ENCODE data around the gene IMPDH2. TPM values are rescaled to one million over a fixed set of nuclear protein-coding genes. Genes with fewer than 3 reads are reported as not detected.

Gene IMPDH2
- total RNA-seq (100 to 1,000 TPM; 448 to 457 TPM), polyA plus RNA-seq (76.1 TPM)

GRCh38 chr3:49028673-49029562 is at the start of gene IMPDH2:
Gene IMPDH2 (minus strand): TSS chr3:49029398. CDS start chr3:49029350, 48 bp downstream.
- H3K9me3 ChIP-seq (ENCODE audit: low read length) = no peaks in the 10 kb centered on the region
- Mint-ChIP-seq H3K4me1 (peaks cover 24 to 49% (median 32%) of the 10 kb centered on the region in 3 donors), H3K27ac (peak within 1 kb of the TSS; percentile 95 to 100 (median 98)), H3K36me3 (peaks cover 0 to 75% (median 15%) of the 10 kb centered on the region in 3 donors), H3K4me3 (peak within 1 kb of the TSS; percentile 87 to 98 (median 93)), H3K27me3 (peaks cover 0 to 2% of the 10 kb centered on the region in 2 donors), H3K9me3 (peaks cover 0 to 2% (median 0%) of the 10 kb centered on the region in 5 donors)
- peak within 1 kb of the TSS; percentile 73 for H3K4me3 ChIP-seq (ENCODE audit: low read length)
- H3K36me3 ChIP-seq (ENCODE audit: insufficient read depth, low read length) = peaks cover 55% of the 10 kb centered on the region
- ChIA-PET CTCF (interaction anchor here (0.6 to 2.2 kb wide), 12 partner anchors 9 to 129 kb away, joined by 3 to 22 read pairs (median 6); partner anchors contain the start of genes DALRD3, P4HTM, QRICH1 and USP19), POLR2A (interaction anchor here (0.5 to 1.9 kb wide), 13 partner anchors 11 to 1554 kb away, joined by 3 to 42 read pairs (median 5); partner anchors contain the start of genes DALRD3, P4HTM, QRICH1 and USP19)
- DNase-seq = peak; percentile 88 to 96 (median 92)
- H3K27me3 ChIP-seq (ENCODE audit: insufficient read depth, low read length, poor library complexity, severe bottlenecking) = no peaks in the 10 kb centered on the region
- peak within 1 kb of the TSS; percentile 88 for H3K27ac ChIP-seq (ENCODE audit: low read depth, low read length)
- H3K4me1 ChIP-seq (ENCODE audit: insufficient read depth, low read length) = peaks cover 16% of the 10 kb centered on the region

- Histone ChIP-seq H3K36me3 (ENCODE audit: insufficient read depth, low read length) (peaks cover 36% of the 10 kb centered on the region), H3K27ac (ENCODE audit: low read depth, low read length) (no peak overlapping the region), H3K4me1 (ENCODE audit: insufficient read depth, low read length) (no peaks in the 10 kb centered on the region), H3K4me3 (ENCODE audit: low read length) (no peak overlapping the region), H3K9me3 (ENCODE audit: low read length) (no peaks in the 10 kb centered on the region), H3K27me3 (ENCODE audit: insufficient read depth, low read length, poor library complexity, severe bottlenecking) (no peaks in the 10 kb centered on the region)
- no peak for DNase-seq
- H3K9me3 Mint-ChIP-seq = no peaks in the 10 kb centered on the region
- peaks cover 0 to 64% (median 6%) of the 10 kb centered on the region in 3 donors for H3K36me3 Mint-ChIP-seq
- no peaks in the 10 kb centered on the region for H3K27me3 Mint-ChIP-seq
- ChIA-PET CTCF (no interaction called here), POLR2A (no interaction called here)
- H3K4me3 Mint-ChIP-seq = peak overlapping the region in 1 of 7 donors; percentile 8
- H3K27ac Mint-ChIP-seq = peak overlapping the region in 1 of 8 donors; percentile 37
- H3K4me1 Mint-ChIP-seq = peaks cover 12 to 41% (median 18%) of the 10 kb centered on the region in 3 donors
These were observed 47.4 kb upstream of the IMPDH2 start for GRCh38 chr3:49076646-49077045.

GRCh38 chr3:49076116-49076515 is 46.9 kb upstream of the IMPDH2 start:
- H3K4me1 ChIP-seq (ENCODE audit: insufficient read depth, low read length) = no peaks in the 10 kb centered on the region
- H3K9me3 ChIP-seq (ENCODE audit: low read length) = no peaks in the 10 kb centered on the region
- H3K36me3 ChIP-seq (ENCODE audit: insufficient read depth, low read length) = peaks cover 36% of the 10 kb centered on the region
- ChIA-PET POLR2A (no interaction called here), CTCF (no interaction called here)
- no peak overlapping the region for H3K4me3 ChIP-seq (ENCODE audit: low read length)
- peaks cover 12 to 36% (median 18%) of the 10 kb centered on the region in 3 donors for H3K4me1 Mint-ChIP-seq
- H3K27me3 Mint-ChIP-seq = no peaks in the 10 kb centered on the region
- no peak overlapping the region for H3K27ac Mint-ChIP-seq
- H3K36me3 Mint-ChIP-seq = peaks cover 0 to 69% (median 6%) of the 10 kb centered on the region in 3 donors
- no peaks in the 10 kb centered on the region for H3K27me3 ChIP-seq (ENCODE audit: insufficient read depth, low read length, poor library complexity, severe bottlenecking)
- no peaks in the 10 kb centered on the region for H3K9me3 Mint-ChIP-seq
- H3K27ac ChIP-seq (ENCODE audit: low read depth, low read length) = no peak overlapping the region
- DNase-seq = no peak
- peak overlapping the region in 1 of 7 donors; percentile 32 for H3K4me3 Mint-ChIP-seq

- Mint-ChIP-seq H3K9me3 (no peaks in the 10 kb centered on the region), H3K27ac (peak overlapping the region in 2 of 8 donors; percentile 11 to 27), H3K4me3 (no peak overlapping the region), H3K36me3 (peaks cover 0 to 65% (median 13%) of the 10 kb centered on the region in 3 donors), H3K4me1 (peaks cover 1 to 15% (median 5%) of the 10 kb centered on the region in 3 donors), H3K27me3 (no peaks in the 10 kb centered on the region)
- Histone ChIP-seq H3K36me3 (ENCODE audit: insufficient read depth, low read length) (peaks cover 42% of the 10 kb centered on the region), H3K9me3 (ENCODE audit: low read length) (no peaks in the 10 kb centered on the region), H3K4me1 (ENCODE audit: insufficient read depth, low read length) (no peaks in the 10 kb centered on the region), H3K27ac (ENCODE audit: low read depth, low read length) (no peak overlapping the region), H3K4me3 (ENCODE audit: low read length) (no peak overlapping the region), H3K27me3 (ENCODE audit: insufficient read depth, low read length, poor library complexity, severe bottlenecking) (no peaks in the 10 kb centered on the region)
- POLR2A ChIA-PET = no interaction called here
- no peak for DNase-seq
- CTCF ChIA-PET = no interaction called here
These were observed 28.8 kb upstream of the IMPDH2 start for GRCh38 chr3:49058011-49058410.

GRCh38 chr3:49057268-49057667 is 28.1 kb upstream of the IMPDH2 start:
- peak overlapping the region in 1 of 8 donors; percentile 27 for H3K27ac Mint-ChIP-seq
- ChIA-PET CTCF (no interaction called here), POLR2A (no interaction called here)
- peaks cover 4 to 15% (median 5%) of the 10 kb centered on the region in 3 donors for H3K4me1 Mint-ChIP-seq
- Histone ChIP-seq H3K4me1 (ENCODE audit: insufficient read depth, low read length) (no peaks in the 10 kb centered on the region), H3K9me3 (ENCODE audit: low read length) (no peaks in the 10 kb centered on the region), H3K27ac (ENCODE audit: low read depth, low read length) (no peak overlapping the region), H3K27me3 (ENCODE audit: insufficient read depth, low read length, poor library complexity, severe bottlenecking) (no peaks in the 10 kb centered on the region), H3K36me3 (ENCODE audit: insufficient read depth, low read length) (peaks cover 42% of the 10 kb centered on the region), H3K4me3 (ENCODE audit: low read length) (no peak overlapping the region)
- H3K27me3 Mint-ChIP-seq = no peaks in the 10 kb centered on the region
- DNase-seq = no peak
- no peaks in the 10 kb centered on the region for H3K9me3 Mint-ChIP-seq
- no peak overlapping the region for H3K4me3 Mint-ChIP-seq
- H3K36me3 Mint-ChIP-seq = peaks cover 0 to 67% (median 15%) of the 10 kb centered on the region in 3 donors

- Histone ChIP-seq H3K4me3 (ENCODE audit: low read length) (no peak overlapping the region), H3K36me3 (ENCODE audit: insufficient read depth, low read length) (peaks cover 39% of the 10 kb centered on the region), H3K27me3 (ENCODE audit: insufficient read depth, low read length, poor library complexity, severe bottlenecking) (no peaks in the 10 kb centered on the region), H3K27ac (ENCODE audit: low read depth, low read length) (no peak overlapping the region), H3K4me1 (ENCODE audit: insufficient read depth, low read length) (no peaks in the 10 kb centered on the region), H3K9me3 (ENCODE audit: low read length) (no peaks in the 10 kb centered on the region)
- DNase-seq = no peak
- ChIA-PET CTCF (interaction anchor here (1.6 kb wide), 1 partner anchor 32 kb away, joined by 5 read pairs; the partner anchor contains the start of gene NDUFAF3), POLR2A (no interaction called here)
- H3K4me3 Mint-ChIP-seq = no peak overlapping the region
- H3K36me3 Mint-ChIP-seq = peaks cover 0 to 76% (median 18%) of the 10 kb centered on the region in 3 donors
- H3K9me3 Mint-ChIP-seq = no peaks in the 10 kb centered on the region
- H3K27ac Mint-ChIP-seq = peak overlapping the region in 5 of 8 donors; percentile 8 to 79 (median 34)
- peaks cover 12 to 31% (median 18%) of the 10 kb centered on the region in 3 donors for H3K4me1 Mint-ChIP-seq
- H3K27me3 Mint-ChIP-seq = no peaks in the 10 kb centered on the region
These were observed 25.2 kb upstream of the IMPDH2 start for GRCh38 chr3:49054344-49054862.

- peaks cover 39% of the 10 kb centered on the region for H3K36me3 ChIP-seq (ENCODE audit: insufficient read depth, low read length)
- Mint-ChIP-seq H3K27ac (peak overlapping the region in 1 of 8 donors; percentile 79), H3K4me3 (no peak overlapping the region), H3K4me1 (peaks cover 12 to 31% (median 18%) of the 10 kb centered on the region in 3 donors), H3K36me3 (peaks cover 0 to 74% (median 18%) of the 10 kb centered on the region in 3 donors), H3K27me3 (no peaks in the 10 kb centered on the region), H3K9me3 (no peaks in the 10 kb centered on the region)
- no peaks in the 10 kb centered on the region for H3K4me1 ChIP-seq (ENCODE audit: insufficient read depth, low read length)
- ChIA-PET POLR2A (interaction anchor here (0.7 kb wide), 2 partner anchors 12 to 221 kb away, joined by 3 to 4 read pairs; no protein-coding TSS in a partner anchor), CTCF (no interaction called here)
- H3K9me3 ChIP-seq (ENCODE audit: low read length) = no peaks in the 10 kb centered on the region
- no peak for DNase-seq
- H3K4me3 ChIP-seq (ENCODE audit: low read length) = no peak overlapping the region
- H3K27ac ChIP-seq (ENCODE audit: low read depth, low read length) = no peak overlapping the region
- no peaks in the 10 kb centered on the region for H3K27me3 ChIP-seq (ENCODE audit: insufficient read depth, low read length, poor library complexity, severe bottlenecking)
These were observed 24.3 kb upstream of the IMPDH2 start for GRCh38 chr3:49053543-49053942.

Measured in CD8-positive, alpha-beta memory T cell (primary cell).